Measurements from ENCODE around the gene SYNDIG1L. TPM values are rescaled to one million over a fixed set of nuclear protein-coding genes. Genes with fewer than 3 reads are reported as not detected.

The SYNDIG1L gene
- total and polyA plus RNA-seq, 8 donors: not detected

DNA sequence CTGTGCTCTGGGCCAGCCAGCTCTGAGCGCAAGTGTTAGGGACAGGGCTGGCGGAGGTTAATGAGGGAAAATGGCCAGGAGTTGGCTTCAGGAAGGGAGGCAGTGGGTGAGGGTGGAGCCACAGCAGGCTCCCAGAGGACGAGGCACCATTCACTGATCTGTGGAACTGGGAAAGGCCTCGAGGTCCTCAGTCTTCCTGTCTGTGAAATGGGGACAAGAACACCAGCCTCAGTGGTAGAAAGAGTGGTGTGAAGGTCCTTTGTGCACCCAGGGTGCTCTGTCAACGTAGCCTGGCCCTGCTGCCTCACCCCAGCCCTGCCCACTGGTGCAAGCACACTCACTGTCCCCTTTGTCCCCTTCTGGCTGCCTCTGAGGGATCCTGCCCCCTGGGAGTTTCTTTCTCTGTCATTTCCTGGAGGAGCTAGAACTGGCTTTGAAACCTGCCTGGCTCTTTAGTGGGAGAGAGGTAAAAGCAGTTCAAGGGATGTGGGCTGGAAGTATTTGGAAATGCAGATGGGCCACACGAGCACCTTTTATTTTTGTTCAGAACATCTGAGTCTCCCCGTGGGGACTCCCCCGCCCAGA lies 25.0 kb downstream of the SYNDIG1L start:
- DNase-seq: peak in 1 of 2 donors; percentile 42
- H3K9me3 ChIP-seq: no peaks in the 10 kb centered on the region
- H3K27ac ChIP-seq: peak overlapping the region in 1 of 5 donors; percentile 2
- peaks cover 0 to 73% (median 14%) of the 10 kb centered on the region in 3 donors for H3K27me3 ChIP-seq
- H3K4me1 ChIP-seq: peaks cover 11 to 20% (median 14%) of the 10 kb centered on the region in 4 donors
- intact Hi-C loops (cut with DNase I; ENCODE audit: low total_unique reads): no loop called here
- H3K36me3 ChIP-seq: no peaks in the 10 kb centered on the region
- H3K4me3 ChIP-seq: peak overlapping the region in 3 of 4 donors; percentile 4 to 18 (median 4)
- WGBS, 5 donors: 38 to 40% (median 39%) methylated on average over 7 to 8 of the region's 8 CpGs
- TF ChIP-seq EP300 (IDR thresholded peaks at IDR 0.05) (no peak), CTCF (IDR thresholded peaks at IDR 0.05) (no peak), POLR2A (IDR thresholded peaks at IDR 0.05) (no peak), POLR2AphosphoS5 (IDR thresholded peaks at IDR 0.05) (no peak)

- no peak for TF ChIP-seq CTCF (IDR thresholded peaks at IDR 0.05)
- no peak for TF ChIP-seq EP300 (IDR thresholded peaks at IDR 0.05)
- no peak for TF ChIP-seq POLR2AphosphoS5 (IDR thresholded peaks at IDR 0.05)
- no peak for TF ChIP-seq POLR2A (IDR thresholded peaks at IDR 0.05)
- Histone ChIP-seq H3K27me3 (peaks cover 0 to 72% (median 10%) of the 10 kb centered on the region in 3 donors), H3K27ac (no peak overlapping the region), H3K9me3 (no peaks in the 10 kb centered on the region), H3K4me3 (no peak overlapping the region), H3K36me3 (no peaks in the 10 kb centered on the region), H3K4me1 (peaks cover 11 to 20% (median 14%) of the 10 kb centered on the region in 4 donors)
- intact Hi-C loops (cut with DNase I; ENCODE audit: low total_unique reads): no loop called here
- DNase-seq: peak in 1 of 2 donors; percentile 28
- WGBS, 5 donors: 33 to 37% (median 36%) methylated on average over 13 of the region's 13 CpGs
These were observed 25.9 kb downstream of the SYNDIG1L start for GRCh38 chr14:74400031-74400685.

GRCh38 chr14:74395094-74395493 lies 30.9 kb downstream of the SYNDIG1L start:
- H3K27ac ChIP-seq: no peak overlapping the region
- no peaks in the 10 kb centered on the region for H3K9me3 ChIP-seq
- no peak for DNase-seq
- no peaks in the 10 kb centered on the region for H3K36me3 ChIP-seq
- H3K4me3 ChIP-seq: no peak overlapping the region
- TF ChIP-seq POLR2A (IDR thresholded peaks at IDR 0.05) (no peak), CTCF (IDR thresholded peaks at IDR 0.05) (no peak), POLR2AphosphoS5 (IDR thresholded peaks at IDR 0.05) (no peak), EP300 (IDR thresholded peaks at IDR 0.05) (no peak)
- no peaks in the 10 kb centered on the region for H3K4me1 ChIP-seq
- intact Hi-C loops (cut with DNase I; ENCODE audit: low total_unique reads): no loop called here
- peaks cover 0 to 56% (median 6%) of the 10 kb centered on the region in 3 donors for H3K27me3 ChIP-seq
- 43 to 63% (median 57%) methylated on average over 2 to 4 of the region's 4 CpGs for WGBS, 5 donors

- Histone ChIP-seq H3K4me1 (no peaks in the 10 kb centered on the region), H3K36me3 (no peaks in the 10 kb centered on the region), H3K27me3 (peaks cover 0 to 51% (median 6%) of the 10 kb centered on the region in 3 donors), H3K27ac (no peak overlapping the region), H3K9me3 (no peaks in the 10 kb centered on the region), H3K4me3 (no peak overlapping the region)
- WGBS, 5 donors: 23 to 58% (median 39%) methylated on average over 2 of the region's 2 CpGs
- DNase-seq: no peak
- intact Hi-C loops (cut with DNase I; ENCODE audit: low total_unique reads): no loop called here
- no peak for TF ChIP-seq CTCF (IDR thresholded peaks at IDR 0.05)
- TF ChIP-seq EP300 (IDR thresholded peaks at IDR 0.05): no peak
- TF ChIP-seq POLR2AphosphoS5 (IDR thresholded peaks at IDR 0.05): no peak
- no peak for TF ChIP-seq POLR2A (IDR thresholded peaks at IDR 0.05)
These were observed 31.5 kb downstream of the SYNDIG1L start for GRCh38 chr14:74394549-74394948.

Measured in stomach (tissue), 9 donors.